Panc1 (cell line): ENCODE results near the gene METRN.

Source experiments
- POLR2AphosphoS5 ChIP-seq: IDR thresholded peaks from 2 replicates; pipeline ENCODE4 v1.6.1; 2012; ENCODE audit warnings: mild to moderate bottlenecking, low read depth, low read length, moderate library complexity
- SIN3A ChIP-seq: IDR thresholded peaks from 2 replicates; pipeline ENCODE4 v1.6.1; 2012; ENCODE audit warnings: low read depth, mild to moderate bottlenecking, low read length, moderate library complexity, borderline replicate concordance; ENCODE audit not compliant: insufficient read depth
- TCF7L2 ChIP-seq: IDR thresholded peaks from 2 replicates; pipeline ENCODE4 v1.6.1; 2011; ENCODE audit warnings: mild to moderate bottlenecking, low read depth, low read length, inconsistent platforms
- TF ChIP-seq, protein P1 (sequence below): fragments of 450-650 bp; IDR thresholded peaks from 2 replicates; pipeline ENCODE4 v1.5.1; 2017; ENCODE audit warnings: mild to moderate bottlenecking
- TF ChIP-seq, protein P2 (sequence below), 2 experiments: IDR thresholded peaks; 2 replicates each; pipeline ENCODE4 v1.6.1; 2011 to 2012; ENCODE audit warnings: low read depth in 2 of 2, control low read depth in 1 of 2, low read length in 1 of 2, mild to moderate bottlenecking in 1 of 2, moderate library complexity in 1 of 2; ENCODE audit not compliant: insufficient read depth in 1 of 2

DNA sequence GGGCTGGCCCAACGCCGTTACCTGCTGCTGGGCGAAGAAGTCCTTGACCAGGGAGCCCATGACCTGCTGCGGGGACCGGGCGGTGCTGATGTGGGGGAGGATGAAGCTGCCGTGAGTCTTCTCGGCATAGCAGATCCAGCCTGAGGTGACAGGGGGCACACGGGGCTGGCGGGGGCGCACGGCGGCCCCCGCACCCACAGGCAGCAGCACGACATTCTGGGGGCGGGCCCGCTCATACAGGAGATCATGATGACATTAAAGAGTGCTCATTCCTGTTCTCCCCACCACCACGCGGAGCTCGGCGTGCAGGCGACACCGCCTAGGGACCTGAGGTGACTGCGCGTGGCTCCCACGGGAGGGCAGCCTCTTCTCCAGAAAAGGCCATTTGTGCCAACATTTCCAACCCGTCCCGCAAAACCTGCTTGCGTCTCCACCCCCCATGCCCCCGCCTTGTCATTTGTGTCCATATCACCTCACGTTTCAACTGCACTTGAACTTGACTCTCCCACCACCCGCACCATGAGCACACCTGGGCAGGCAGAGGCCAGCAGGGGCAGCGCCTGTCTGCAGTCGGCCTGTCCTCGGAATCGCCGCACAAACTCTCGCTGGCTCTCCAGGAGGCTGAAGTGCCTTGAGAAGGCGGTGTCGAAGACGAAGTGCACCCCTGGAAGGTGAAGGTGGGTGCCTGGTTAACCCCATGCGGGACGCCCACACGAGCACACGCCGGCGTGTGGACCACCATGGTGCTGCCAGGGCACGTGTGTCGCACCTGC, 19.5 kb downstream of the METRN start:
- TF ChIP-seq, protein P1, sequence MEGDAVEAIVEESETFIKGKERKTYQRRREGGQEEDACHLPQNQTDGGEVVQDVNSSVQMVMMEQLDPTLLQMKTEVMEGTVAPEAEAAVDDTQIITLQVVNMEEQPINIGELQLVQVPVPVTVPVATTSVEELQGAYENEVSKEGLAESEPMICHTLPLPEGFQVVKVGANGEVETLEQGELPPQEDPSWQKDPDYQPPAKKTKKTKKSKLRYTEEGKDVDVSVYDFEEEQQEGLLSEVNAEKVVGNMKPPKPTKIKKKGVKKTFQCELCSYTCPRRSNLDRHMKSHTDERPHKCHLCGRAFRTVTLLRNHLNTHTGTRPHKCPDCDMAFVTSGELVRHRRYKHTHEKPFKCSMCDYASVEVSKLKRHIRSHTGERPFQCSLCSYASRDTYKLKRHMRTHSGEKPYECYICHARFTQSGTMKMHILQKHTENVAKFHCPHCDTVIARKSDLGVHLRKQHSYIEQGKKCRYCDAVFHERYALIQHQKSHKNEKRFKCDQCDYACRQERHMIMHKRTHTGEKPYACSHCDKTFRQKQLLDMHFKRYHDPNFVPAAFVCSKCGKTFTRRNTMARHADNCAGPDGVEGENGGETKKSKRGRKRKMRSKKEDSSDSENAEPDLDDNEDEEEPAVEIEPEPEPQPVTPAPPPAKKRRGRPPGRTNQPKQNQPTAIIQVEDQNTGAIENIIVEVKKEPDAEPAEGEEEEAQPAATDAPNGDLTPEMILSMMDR = no peak
- TF ChIP-seq SIN3A = no peak
- TF ChIP-seq, protein P2, sequence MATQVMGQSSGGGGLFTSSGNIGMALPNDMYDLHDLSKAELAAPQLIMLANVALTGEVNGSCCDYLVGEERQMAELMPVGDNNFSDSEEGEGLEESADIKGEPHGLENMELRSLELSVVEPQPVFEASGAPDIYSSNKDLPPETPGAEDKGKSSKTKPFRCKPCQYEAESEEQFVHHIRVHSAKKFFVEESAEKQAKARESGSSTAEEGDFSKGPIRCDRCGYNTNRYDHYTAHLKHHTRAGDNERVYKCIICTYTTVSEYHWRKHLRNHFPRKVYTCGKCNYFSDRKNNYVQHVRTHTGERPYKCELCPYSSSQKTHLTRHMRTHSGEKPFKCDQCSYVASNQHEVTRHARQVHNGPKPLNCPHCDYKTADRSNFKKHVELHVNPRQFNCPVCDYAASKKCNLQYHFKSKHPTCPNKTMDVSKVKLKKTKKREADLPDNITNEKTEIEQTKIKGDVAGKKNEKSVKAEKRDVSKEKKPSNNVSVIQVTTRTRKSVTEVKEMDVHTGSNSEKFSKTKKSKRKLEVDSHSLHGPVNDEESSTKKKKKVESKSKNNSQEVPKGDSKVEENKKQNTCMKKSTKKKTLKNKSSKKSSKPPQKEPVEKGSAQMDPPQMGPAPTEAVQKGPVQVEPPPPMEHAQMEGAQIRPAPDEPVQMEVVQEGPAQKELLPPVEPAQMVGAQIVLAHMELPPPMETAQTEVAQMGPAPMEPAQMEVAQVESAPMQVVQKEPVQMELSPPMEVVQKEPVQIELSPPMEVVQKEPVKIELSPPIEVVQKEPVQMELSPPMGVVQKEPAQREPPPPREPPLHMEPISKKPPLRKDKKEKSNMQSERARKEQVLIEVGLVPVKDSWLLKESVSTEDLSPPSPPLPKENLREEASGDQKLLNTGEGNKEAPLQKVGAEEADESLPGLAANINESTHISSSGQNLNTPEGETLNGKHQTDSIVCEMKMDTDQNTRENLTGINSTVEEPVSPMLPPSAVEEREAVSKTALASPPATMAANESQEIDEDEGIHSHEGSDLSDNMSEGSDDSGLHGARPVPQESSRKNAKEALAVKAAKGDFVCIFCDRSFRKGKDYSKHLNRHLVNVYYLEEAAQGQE (IDR thresholded peaks at IDR 0.05; ENCODE audit: insufficient read depth in 1 of 2, low read depth in 2 of 2, low read length in 1 of 2) = no peak
- no peak for TF ChIP-seq POLR2AphosphoS5
- TF ChIP-seq TCF7L2 = no peak
